ENCODE results near the gene UFSP1.
A peak's percentile ranks its signal among the peaks of the same experiment; 100 is the strongest.

UFSP1 gene

GRCh38 chr7:100894860-100895700, 5.6 kb upstream of the UFSP1 start:
- DNase-seq: peak; percentile 24

- peak; percentile 17 for DNase-seq
Measured at GRCh38 chr7:100893910-100894721, 4.6 kb upstream of the UFSP1 start.

- DNase-seq: no peak
Measured at GRCh38 chr7:100893318-100893895, 3.9 kb upstream of the UFSP1 start.

GRCh38 chr7:100892364-100893317, 3.1 kb upstream of the UFSP1 start:
- DNase-seq: no peak

GRCh38 chr7:100891568-100892247, 2.2 kb upstream of the UFSP1 start:
- no peak for DNase-seq

- DNase-seq: peak; percentile 36
Measured at GRCh38 chr7:100890653-100891567, 1.4 kb upstream of the UFSP1 start.

GRCh38 chr7:100888291-100888987, 1.1 kb downstream of the UFSP1 start:
- no peak for DNase-seq

- DNase-seq: no peak
Measured at GRCh38 chr7:100887516-100888290, 1.8 kb downstream of the UFSP1 start.

- DNase-seq: no peak
Measured at GRCh38 chr7:100886936-100887515, 2.5 kb downstream of the UFSP1 start.

GRCh38 chr7:100886142-100886935, 3.2 kb downstream of the UFSP1 start:
- no peak for DNase-seq

GRCh38 chr7:100885440-100886141, 3.9 kb downstream of the UFSP1 start:
- no peak for DNase-seq

GRCh38 chr7:100884736-100885439, 4.6 kb downstream of the UFSP1 start:
- no peak for DNase-seq

GRCh38 chr7:100882785-100883526, 6.6 kb downstream of the UFSP1 start:
- no peak for DNase-seq

GRCh38 chr7:100882201-100882600, 7.3 kb downstream of the UFSP1 start:
- DNase-seq: no peak

- no peak for DNase-seq
Measured at GRCh38 chr7:100881136-100881535, 8.4 kb downstream of the UFSP1 start.

GRCh38 chr7:100880645-100881044, 8.9 kb downstream of the UFSP1 start:
- DNase-seq: no peak
